OCI-LY3 (cell line): ENCODE data around the gene LLGL1.

Experiments used
- H2AFZ ChIP-seq: fragments of 200-600, 300-600 bp; shearing (Covaris generic); 2 replicates; pipeline ENCODE4 v1.6.0; 2014; ENCODE audit warnings: antibody characterized with exemption, low read depth, low read length
- H3K27ac ChIP-seq: fragments of 200-600, 300-600 bp; sonication (generic); 2 replicates; pipeline ENCODE4 v1.5.1; 2014; ENCODE audit warnings: mild to moderate bottlenecking, low read length, moderate library complexity, mixed read lengths
- H3K27me3 ChIP-seq: fragments of 200-600, 300-600 bp; sonication (generic); 2 replicates; pipeline ENCODE4 v1.6.1; 2014; ENCODE audit warnings: low read depth, low read length, mixed read lengths
- H3K36me3 ChIP-seq: fragments of 200-600, 300-600 bp; sonication (generic); replicated peaks from 2 replicates; pipeline ENCODE3; 2014; ENCODE audit warnings: low read depth, low read length, mixed read lengths
- H3K4me1 ChIP-seq: fragments of 300-600, 200-600 bp; sonication (generic); 2 replicates; pipeline ENCODE4 v1.6.1; 2014; ENCODE audit warnings: low read length, mixed read lengths
- H3K4me2 ChIP-seq: fragments of 200-600, 300-600 bp; sonication (generic); 2 replicates; pipeline ENCODE4 v1.6.1; 2014; ENCODE audit warnings: low read length, mixed read lengths
- H3K4me3 ChIP-seq: fragments of 300-600, 200-600 bp; sonication (generic); 2 replicates; pipeline ENCODE4 v1.5.1; 2014; ENCODE audit warnings: antibody characterized with exemption, mild to moderate bottlenecking, low read length, moderate library complexity
- H3K79me2 ChIP-seq: fragments of 300-600, 200-600 bp; shearing (Covaris generic); 2 replicates; pipeline ENCODE4 v1.6.1; 2014; ENCODE audit warnings: mild to moderate bottlenecking, low read length, mixed read lengths
- H3K9ac ChIP-seq: fragments of 300-600, 200-600 bp; shearing (Covaris generic); 2 replicates; pipeline ENCODE4 v1.6.0; 2014; ENCODE audit warnings: mild to moderate bottlenecking, low read length, moderate library complexity
- H3K9me3 ChIP-seq: fragments of 200-600, 300-600 bp; shearing (Covaris generic); 2 replicates; pipeline ENCODE4 v1.6.1; 2014; ENCODE audit warnings: low read length, mixed read lengths; ENCODE audit not compliant: insufficient read depth
- H4K20me1 ChIP-seq: fragments of 200-600, 300-600 bp; sonication (generic); 2 replicates; pipeline ENCODE4 v1.6.1; 2016; ENCODE audit warnings: low read length, mixed read lengths; ENCODE audit not compliant: insufficient read depth
- EZH2phosphoT487 ChIP-seq: fragments of 200-600 bp; shearing (Covaris generic); IDR thresholded peaks from 2 replicates; pipeline ENCODE4 v1.6.1; 2018; ENCODE audit warnings: antibody characterized with exemption, mixed run types, low read depth
- TF ChIP-seq, protein P1 (sequence below): fragments of 200-600, 300-600 bp; sonication (generic); IDR thresholded peaks from 2 replicates; pipeline ENCODE4 v1.5.1; 2014; ENCODE audit warnings: antibody characterized with exemption, low read length, low read depth

LLGL1 gene

DNA sequence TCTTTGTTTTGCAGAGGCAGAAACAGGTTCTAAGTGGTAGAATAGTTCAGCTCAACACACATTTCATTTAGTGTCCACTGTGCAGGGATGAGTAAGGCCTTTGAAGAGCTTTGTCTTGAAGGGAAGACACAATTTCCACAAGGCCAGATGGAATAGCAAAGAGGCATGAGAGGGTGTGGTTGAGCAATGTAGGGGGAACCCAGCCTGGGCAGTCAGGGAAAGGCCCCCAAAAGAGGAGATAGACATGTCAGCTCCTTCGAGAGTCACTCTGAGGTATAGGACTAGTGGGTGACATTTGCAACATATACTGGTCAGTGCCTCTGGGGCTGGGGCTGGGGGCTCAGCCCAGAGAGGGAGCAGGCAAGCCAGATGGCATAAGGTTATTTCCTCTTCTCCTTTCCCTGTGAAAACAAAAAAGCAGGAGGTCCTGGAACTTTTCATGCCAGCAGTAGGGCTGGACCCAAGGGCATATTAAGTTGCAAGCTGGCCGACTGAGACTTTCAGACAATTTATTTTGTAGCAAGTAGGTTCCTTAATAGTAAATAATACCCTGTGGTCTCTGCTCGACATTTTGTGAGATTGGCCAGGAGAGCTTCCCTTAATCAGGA lies 34.7 kb upstream of the LLGL1 start:
- Histone ChIP-seq H3K36me3 (no peaks in the 10 kb centered on the region), H3K27ac (no peak overlapping the region)

DNA sequence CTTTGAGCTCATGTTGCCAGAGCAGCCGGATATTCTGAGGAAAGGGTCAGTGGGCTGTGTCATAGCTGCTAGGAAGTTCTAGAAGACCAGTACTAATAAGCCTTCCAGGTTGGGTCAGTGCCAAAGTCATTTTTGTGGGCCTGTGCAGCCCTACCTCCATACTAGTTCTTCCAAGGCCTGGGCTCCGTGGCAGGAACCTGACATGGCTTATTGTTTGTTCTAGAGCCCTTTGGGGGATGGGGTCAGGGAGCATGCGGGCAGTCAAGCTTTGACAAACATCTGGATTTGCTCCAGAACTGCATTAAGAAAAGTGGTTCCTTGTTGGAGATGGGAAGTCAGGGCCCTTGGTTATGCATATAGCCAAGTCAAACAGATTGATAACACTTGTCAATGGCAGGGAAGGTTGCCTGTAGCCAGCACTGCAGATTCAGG lies 34.2 kb upstream of the LLGL1 start:
- H3K79me2 ChIP-seq = peaks cover 66% of the 10 kb centered on the region
- H3K4me1 ChIP-seq = peaks cover 11% of the 10 kb centered on the region
- H3K27ac ChIP-seq = no peak overlapping the region
- H4K20me1 ChIP-seq = peaks cover 23% of the 10 kb centered on the region
- no peak overlapping the region for H3K4me3 ChIP-seq
- H3K9ac ChIP-seq = no peak overlapping the region
- no peak overlapping the region for H2AFZ ChIP-seq
- H3K27me3 ChIP-seq = no peaks in the 10 kb centered on the region
- no peaks in the 10 kb centered on the region for H3K36me3 ChIP-seq
- TF ChIP-seq, protein P1, sequence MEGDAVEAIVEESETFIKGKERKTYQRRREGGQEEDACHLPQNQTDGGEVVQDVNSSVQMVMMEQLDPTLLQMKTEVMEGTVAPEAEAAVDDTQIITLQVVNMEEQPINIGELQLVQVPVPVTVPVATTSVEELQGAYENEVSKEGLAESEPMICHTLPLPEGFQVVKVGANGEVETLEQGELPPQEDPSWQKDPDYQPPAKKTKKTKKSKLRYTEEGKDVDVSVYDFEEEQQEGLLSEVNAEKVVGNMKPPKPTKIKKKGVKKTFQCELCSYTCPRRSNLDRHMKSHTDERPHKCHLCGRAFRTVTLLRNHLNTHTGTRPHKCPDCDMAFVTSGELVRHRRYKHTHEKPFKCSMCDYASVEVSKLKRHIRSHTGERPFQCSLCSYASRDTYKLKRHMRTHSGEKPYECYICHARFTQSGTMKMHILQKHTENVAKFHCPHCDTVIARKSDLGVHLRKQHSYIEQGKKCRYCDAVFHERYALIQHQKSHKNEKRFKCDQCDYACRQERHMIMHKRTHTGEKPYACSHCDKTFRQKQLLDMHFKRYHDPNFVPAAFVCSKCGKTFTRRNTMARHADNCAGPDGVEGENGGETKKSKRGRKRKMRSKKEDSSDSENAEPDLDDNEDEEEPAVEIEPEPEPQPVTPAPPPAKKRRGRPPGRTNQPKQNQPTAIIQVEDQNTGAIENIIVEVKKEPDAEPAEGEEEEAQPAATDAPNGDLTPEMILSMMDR = no peak
- no peak for TF ChIP-seq EZH2phosphoT487
- no peaks in the 10 kb centered on the region for H3K9me3 ChIP-seq
- H3K4me2 ChIP-seq = no peak overlapping the region

More for the DNA sequence above, 34.7 kb upstream of the LLGL1 start:
- Histone ChIP-seq H3K4me3 (no peak overlapping the region), H3K4me2 (no peak overlapping the region), H3K4me1 (peaks cover 16% of the 10 kb centered on the region), H2AFZ (no peak overlapping the region), H3K27me3 (no peaks in the 10 kb centered on the region), H3K79me2 (peaks cover 71% of the 10 kb centered on the region), H4K20me1 (peaks cover 28% of the 10 kb centered on the region), H3K9ac (no peak overlapping the region), H3K9me3 (no peaks in the 10 kb centered on the region)
- TF ChIP-seq, protein P1 = no peak
- TF ChIP-seq EZH2phosphoT487 = no peak

DNA sequence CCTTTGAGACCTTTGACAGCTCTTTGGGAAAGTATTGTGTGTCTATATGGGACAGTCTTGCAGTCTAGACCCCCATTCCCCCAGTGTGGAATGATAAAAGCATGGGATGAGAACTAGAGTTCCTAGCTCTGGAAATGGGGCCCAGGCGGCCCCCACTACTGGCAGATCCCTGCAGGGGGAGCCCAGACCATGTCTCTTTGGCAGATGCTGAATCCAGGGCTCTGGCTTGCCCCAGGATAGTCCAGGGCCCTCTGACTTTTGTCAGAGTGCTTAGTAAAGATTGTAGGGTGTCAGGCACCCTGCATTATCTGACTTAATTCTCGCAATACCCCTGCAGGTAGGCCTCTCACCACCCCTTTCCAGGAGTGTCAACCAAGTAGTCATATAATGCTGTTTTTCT lies 33.5 kb upstream of the LLGL1 start:
- Histone ChIP-seq H3K9me3 (no peaks in the 10 kb centered on the region), H3K4me2 (no peak overlapping the region), H3K79me2 (peaks cover 59% of the 10 kb centered on the region), H3K36me3 (no peaks in the 10 kb centered on the region), H3K27me3 (no peaks in the 10 kb centered on the region), H3K9ac (no peak overlapping the region), H3K4me1 (peaks cover 4% of the 10 kb centered on the region), H2AFZ (no peak overlapping the region), H3K27ac (no peak overlapping the region), H3K4me3 (no peak overlapping the region), H4K20me1 (peaks cover 16% of the 10 kb centered on the region)
- TF ChIP-seq, protein P1 = no peak
- TF ChIP-seq EZH2phosphoT487 = no peak

DNA sequence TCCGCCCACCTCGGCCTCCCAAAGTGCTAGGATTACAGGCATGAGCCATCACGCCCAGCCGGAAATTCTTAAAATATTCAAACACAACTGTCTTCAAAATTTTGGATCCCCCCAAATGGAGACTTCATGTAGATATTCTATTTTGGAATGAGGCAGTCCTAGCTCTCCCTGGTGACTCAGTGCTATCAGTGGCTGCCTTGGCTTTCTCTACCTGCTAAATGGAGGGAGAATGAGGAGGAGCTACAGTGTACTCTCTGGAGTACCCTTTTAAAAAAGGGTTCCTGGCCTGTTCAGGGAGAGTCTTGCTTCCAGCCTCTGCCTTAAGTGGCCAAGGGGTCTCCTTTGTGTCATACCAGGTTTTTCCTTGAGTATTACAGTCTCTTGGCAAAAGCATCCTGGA lies 31.0 kb upstream of the LLGL1 start:
- Histone ChIP-seq H3K4me1 (no peaks in the 10 kb centered on the region), H3K79me2 (peaks cover 47% of the 10 kb centered on the region), H3K36me3 (no peaks in the 10 kb centered on the region)

More for the DNA sequence above, 31.0 kb upstream of the LLGL1 start:
- H2AFZ ChIP-seq = no peak overlapping the region
- no peak for TF ChIP-seq EZH2phosphoT487
- TF ChIP-seq, protein P1 = no peak
- no peak overlapping the region for H3K27ac ChIP-seq
- H3K4me2 ChIP-seq = no peak overlapping the region
- 0 out of 2 replicates have a peak, but pooled peaks cover 4% of the 10 kb centered on the region for H4K20me1 ChIP-seq
- no peak overlapping the region for H3K4me3 ChIP-seq
- no peaks in the 10 kb centered on the region for H3K9me3 ChIP-seq
- no peaks in the 10 kb centered on the region for H3K27me3 ChIP-seq
- no peak overlapping the region for H3K9ac ChIP-seq
